NK-92 treated with Interleukin-12 subunit alpha and Interleukin-12 subunit beta, amount 100 ng/mL, for 24 hours (cell line): ENCODE results near the gene TXNDC2.

Source experiments
- DNase-seq: peaks from one replicate; lab custom pipeline; 2025; lab: John Stamatoyannopoulos, UW

TXNDC2 gene

DNA sequence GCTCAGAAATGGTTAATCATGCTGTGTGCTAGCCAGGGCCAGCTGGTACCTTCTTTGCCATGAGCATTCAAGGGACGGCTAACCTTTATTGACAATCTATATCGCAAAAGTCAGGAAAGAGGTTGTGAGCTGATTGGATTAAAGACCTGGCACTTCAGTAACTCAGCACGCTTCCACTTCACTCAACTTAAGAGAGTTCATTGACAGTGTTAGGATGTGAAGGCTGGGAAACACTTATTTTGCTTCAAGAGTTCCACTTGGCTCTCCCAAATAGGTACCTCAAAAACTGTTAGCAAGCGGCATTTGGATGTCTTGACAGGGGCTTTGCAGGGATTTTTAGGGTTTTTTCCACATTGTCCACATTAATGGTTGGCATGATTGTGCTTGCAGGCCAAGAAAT is 25.1 kb upstream of the TXNDC2 start:
- no peak for DNase-seq

- DNase-seq = no peak
Observed at GRCh38 chr18:9861157-9861556, 24.6 kb upstream of the TXNDC2 start.

GRCh38 chr18:9861933-9862332 is 23.8 kb upstream of the TXNDC2 start:
- no peak for DNase-seq

GRCh38 chr18:9862686-9863085 is 23.1 kb upstream of the TXNDC2 start:
- DNase-seq = no peak

DNA sequence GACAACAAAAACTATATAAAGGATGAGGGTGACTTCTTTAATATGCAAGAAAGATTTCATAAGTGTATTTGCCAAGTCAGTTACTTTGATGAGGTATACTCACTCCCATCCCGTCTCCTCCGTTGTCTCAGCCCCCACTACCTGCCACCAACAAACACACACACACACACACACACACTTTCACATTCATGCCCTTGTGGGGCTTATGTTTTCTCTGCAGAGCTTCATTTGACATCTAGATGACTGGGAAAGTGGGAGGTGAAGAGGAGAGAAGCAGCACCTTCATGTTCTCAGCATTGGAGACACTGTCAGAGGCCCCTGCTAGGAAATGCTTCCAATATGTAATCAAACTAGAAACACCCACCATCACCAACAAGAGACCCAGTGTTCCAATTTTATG is 22.5 kb upstream of the TXNDC2 start:
- DNase-seq = no peak

DNA sequence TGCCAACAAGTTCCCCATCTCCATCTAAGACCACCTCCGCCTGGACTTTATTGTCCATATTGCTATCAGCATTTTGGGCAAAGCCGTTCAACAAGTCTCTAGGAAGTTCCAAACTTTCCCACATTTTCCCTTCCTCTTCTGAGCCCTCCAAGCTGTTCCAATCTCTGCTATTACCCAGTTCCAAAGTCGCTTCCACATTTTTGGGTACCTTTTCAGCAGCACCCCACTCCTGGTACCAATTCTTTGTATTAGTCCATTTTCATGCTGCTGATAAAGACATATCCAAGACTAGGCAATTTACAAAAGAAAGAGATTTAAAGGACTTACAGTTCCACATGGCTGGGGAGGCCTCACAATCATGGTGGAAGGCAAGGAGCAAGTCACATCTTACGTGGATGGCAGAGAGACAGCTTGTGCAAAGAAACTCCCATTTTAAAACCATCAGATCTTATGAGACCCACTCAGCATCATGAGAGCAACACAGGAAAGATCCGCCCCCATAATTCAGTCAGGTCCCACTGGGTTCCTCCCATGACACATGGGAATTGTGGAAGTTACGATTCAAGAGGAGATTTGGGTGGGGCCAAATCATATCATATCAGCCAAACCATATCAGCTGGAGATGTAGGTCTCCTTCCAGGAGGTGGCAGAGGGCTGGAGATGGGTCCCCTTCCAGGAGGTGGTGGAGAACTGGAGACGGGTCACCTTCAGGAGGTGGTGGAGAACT is 19.8 kb upstream of the TXNDC2 start:
- no peak for DNase-seq

- no peak for DNase-seq
Observed at GRCh38 chr18:9866627-9867026, 19.1 kb upstream of the TXNDC2 start.

DNA sequence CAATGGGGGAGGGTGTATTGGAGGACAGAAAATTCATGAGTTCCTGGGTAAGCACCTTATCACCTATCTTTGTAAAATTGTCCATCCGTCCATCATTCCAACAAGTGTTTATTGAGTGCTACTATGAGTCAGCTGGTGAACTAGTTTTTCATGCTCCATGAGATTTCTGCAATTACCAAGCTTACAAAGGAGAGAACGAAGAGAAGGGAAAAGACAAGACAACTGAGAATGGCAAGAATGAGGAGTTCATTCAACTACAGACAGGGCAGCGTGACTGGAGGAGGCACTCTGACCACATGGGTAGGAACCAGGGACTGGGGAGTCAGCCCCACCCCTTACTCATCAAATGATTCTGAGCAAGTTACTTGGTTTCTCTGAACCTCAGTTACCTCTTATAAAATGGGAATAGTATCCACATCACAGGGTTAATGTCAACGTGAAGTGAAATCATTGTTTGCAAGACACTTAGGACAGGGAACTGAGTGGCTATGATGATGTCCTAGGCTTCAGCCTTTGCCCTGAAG is 18.6 kb upstream of the TXNDC2 start:
- DNase-seq = no peak

GRCh38 chr18:9868857-9869714 is 16.7 kb upstream of the TXNDC2 start:
- no peak for DNase-seq

GRCh38 chr18:9869715-9870430 is 15.9 kb upstream of the TXNDC2 start:
- DNase-seq = no peak

- DNase-seq = no peak
Observed at GRCh38 chr18:9870431-9871008, 15.3 kb upstream of the TXNDC2 start.

- no peak for DNase-seq
Observed at GRCh38 chr18:9871244-9871746, 14.5 kb upstream of the TXNDC2 start.

DNA sequence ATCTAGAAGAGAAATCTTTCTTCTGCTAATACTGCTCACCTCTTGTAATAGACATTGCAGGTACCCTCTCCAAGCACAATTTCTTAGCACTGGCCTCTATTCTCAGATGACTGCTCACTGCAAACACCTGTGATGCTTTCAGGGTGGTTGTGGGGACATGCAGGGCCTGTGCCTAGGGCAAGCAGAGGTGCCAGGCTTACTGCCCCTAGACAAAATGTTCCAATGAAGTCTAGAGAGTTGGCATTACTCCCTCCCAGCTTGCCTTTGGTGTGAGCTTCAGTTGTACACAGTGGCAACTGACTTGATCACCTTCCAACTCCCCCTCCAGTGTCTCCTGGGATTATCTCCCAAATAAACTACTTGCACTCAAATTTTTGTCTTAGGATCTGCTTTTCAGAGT is 12.9 kb upstream of the TXNDC2 start:
- DNase-seq = no peak

DNA sequence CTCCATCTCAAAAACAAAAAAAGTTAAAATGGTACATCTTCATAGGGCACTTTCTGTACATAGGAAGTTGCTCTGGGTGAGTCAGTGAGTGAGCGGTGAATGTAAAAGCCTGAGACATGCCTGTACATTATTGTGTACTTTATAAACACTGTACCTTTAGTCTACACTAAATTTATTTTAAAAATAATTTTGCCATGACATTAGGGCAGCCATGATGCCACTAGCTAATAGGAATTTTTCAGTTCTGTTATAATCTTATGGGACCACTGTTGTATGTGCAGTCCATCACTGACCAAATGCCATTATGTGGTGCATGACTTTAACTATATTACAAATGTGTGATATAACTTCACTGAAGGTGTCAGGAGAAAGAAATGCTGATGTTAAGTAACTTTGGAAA is 11.0 kb upstream of the TXNDC2 start:
- no peak for DNase-seq

DNA sequence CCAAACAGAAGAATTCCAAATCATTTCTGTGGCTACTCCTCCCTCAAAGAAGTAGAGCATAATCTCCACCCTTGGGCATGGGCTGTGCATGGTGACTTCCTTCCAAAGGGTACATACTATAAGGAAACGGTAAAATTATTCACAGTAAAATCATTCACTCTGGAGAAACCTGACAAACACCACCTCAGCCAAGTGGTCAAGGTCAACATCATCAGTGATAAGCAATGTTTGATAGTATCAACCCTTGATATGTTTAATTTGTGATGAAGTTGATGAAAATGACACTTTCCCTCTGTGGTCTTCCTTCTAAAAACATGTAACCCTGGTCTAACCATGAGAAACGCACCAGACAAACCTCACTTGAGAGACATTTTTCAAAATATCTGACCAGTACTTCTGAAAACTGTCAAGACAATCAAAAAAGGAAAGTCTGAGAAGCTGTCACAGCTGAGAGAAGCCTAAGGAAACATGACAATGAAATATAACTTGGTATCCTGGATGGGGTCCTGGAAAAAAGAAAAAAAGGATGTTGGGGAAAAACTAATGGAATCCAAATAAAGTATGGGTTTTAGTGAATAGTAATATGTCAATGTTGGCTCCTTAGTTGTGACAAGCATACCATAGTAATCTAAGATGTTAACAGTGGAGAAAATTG is 9.4 kb upstream of the TXNDC2 start:
- no peak for DNase-seq

DNA sequence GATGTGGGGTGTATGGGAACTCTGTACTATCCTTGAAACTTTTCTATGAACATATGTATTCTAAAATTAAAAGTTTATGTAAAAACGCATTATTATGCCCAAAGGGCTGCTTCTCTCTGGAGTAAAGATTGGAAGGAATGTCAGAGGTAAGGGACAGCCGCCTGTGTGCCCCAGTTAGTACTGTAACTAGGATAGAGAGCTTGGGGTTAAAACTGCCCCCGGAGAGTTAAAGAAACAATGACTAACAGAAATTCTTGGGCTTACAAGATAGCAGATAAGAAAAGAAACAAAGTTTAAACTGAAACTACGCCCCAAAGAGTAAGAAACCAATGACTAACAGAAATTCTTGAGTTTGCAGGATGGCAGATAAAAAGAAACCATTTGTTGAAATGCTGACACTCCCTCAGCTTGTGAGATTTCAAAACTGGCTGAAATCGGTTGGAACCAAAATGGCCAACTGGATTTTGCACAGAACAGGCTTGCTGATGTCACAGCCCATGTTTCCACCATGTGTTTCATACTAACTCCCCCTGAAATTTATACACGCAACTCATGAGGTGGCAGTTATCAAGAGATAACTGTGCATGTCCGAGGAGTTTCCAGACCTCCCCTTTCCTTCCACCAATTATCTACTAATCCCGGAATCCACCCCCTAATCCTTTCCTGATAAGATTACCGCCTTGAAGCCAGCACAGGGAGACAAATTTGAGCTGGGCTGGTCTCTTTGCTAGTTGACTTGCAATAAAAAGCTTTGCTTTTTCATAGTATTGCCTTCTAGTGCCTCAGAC is 8.7 kb upstream of the TXNDC2 start:
- no peak for DNase-seq

GRCh38 chr18:9877655-9878014 is 8.1 kb upstream of the TXNDC2 start:
- no peak for DNase-seq

DNA sequence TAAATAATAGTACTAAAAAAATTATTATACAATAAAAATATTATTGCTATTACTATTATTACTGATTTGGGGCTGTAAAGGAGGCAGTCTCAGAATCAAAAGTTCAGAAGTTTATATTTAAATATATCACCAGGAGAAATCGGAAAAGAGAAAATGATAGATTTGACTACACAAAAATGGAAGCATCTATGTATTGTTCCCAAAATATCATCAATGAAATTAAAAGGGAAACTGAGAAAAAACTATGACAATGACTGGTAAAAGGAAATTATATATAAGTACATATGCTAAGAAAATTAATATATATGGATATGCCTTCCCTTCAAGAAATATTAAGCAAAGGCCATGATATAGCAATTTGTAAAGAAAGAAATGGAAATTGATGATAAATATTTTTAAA is 7.7 kb upstream of the TXNDC2 start:
- DNase-seq = no peak

DNA sequence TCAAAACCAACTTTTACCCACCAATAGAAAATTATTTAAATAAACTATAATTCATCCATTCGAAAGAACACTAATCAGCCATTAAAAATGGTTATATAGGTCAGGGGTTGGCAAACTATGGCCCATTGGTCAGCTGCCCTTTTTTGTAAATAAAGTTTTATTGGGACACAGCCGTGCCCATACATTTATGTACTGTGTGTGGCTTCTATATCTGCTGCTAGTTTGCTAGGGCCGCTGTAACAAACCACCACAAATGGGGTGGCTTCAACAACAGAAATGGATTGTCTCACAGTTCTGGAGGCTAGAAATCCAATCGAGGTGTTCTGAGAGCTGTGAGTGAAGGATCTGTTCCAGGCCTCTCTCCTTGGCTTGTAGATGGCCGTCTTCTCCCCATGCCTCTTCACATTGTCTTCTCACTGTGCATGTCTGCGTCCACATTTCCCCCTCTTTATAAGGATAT is 7.0 kb upstream of the TXNDC2 start:
- no peak for DNase-seq

DNA sequence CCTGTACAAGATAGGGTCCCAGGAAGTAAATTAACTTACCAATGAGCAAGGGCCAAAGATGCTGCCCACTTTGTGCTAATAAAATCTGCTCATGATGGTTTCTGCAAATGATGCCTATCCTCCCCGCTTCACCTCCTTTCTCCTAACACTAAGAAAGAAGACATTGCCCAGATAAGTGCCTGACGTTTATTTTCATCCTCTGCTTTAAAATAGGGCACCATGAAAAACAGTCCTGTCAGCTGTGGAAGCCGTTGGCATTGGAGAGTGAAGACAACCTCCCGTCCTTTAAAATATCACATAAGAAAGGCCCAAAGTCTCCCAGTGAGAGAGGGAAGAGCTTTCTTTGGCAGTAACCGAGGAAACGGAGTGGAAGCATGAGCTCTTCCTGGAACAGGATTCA is 1.7 kb upstream of the TXNDC2 start:
- no peak for DNase-seq
